GM12892 (cell line): ENCODE results near the gene ZNF418.
"Not testable (repeated sequence)": the region's sequence is repeated elsewhere in the genome, so short reads cannot be mapped to it uniquely, and the experiment has no call there.

Experiments used
- POLR2A ChIP-seq: IDR thresholded peaks from 2 replicates; pipeline ENCODE4 v1.6.1; 2011; ENCODE audit warnings: low read depth, low read length, control low read depth
- TAF1 ChIP-seq: IDR thresholded peaks from 2 replicates; pipeline ENCODE4 v1.6.1; 2011; ENCODE audit warnings: low read depth, mild to moderate bottlenecking, control low read depth, low read length, borderline replicate concordance

DNA sequence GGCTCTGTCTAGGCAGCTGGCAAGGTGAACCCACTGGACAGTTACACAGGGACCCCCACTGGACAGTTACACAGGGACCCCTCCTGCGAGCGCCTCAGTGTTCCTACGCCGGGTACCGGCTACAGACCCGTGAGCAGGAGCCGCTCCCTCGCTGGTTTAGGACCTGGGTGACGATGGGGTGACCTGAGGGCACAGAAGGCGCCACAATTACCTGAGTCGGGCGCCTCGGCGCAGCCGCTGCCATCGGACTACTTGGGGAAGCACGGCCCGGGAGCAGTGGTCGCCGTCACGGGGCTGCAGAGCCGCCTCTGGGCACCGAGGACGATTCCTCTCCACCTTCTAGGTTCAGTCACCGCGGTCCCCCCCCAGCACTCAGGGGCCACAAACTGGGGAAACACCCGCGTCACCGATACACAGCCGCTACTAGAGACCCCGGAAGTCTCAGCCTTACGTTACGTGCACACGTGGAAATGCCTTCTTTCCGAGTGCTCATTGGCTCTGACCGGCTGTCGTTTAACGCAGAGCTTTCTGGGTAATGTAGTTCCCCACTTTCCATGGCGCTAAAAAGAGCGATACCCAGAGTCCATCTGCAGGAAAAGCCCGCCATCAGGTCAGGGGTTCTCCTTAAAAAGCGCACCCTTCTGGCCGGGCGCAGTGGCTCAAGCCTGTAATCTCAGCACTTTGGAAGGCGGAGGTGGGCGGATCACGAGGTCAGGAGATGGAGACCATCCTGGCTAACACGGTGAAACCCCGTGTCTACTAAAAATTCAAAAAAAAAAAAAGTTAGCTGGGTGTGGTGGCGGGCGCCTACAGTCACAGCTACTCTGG is 18.8 kb downstream of the ZNF418 start, which contains the start of gene ZNF417:
- not testable (repeated sequence) for TF ChIP-seq TAF1
- peak; percentile 71; the same call in 1 of the 2 replicates for TF ChIP-seq POLR2A
